HG02938 (cell line): ENCODE results near the gene GOLT1A.

ENCODE experiments used
- ATAC-seq: cut with Tn5 transposase; IDR thresholded peaks from one replicate; pipeline ENCODE4 v1.9.1; 2021; ENCODE audit warnings: mild to moderate bottlenecking, moderate library complexity; ENCODE audit not compliant: unreplicated experiment

Gene GOLT1A

GRCh38 chr1:204219971-204220616 is 6.3 kb upstream of the GOLT1A start:
- ATAC-seq = no peak

- ATAC-seq = no peak
Observed at GRCh38 chr1:204218552-204218951, 4.8 kb upstream of the GOLT1A start.

- ATAC-seq = no peak
Observed at GRCh38 chr1:204217648-204218000, 3.8 kb upstream of the GOLT1A start.

- ATAC-seq = no peak
Observed at GRCh38 chr1:204216880-204217647, 3.3 kb upstream of the GOLT1A start.

DNA sequence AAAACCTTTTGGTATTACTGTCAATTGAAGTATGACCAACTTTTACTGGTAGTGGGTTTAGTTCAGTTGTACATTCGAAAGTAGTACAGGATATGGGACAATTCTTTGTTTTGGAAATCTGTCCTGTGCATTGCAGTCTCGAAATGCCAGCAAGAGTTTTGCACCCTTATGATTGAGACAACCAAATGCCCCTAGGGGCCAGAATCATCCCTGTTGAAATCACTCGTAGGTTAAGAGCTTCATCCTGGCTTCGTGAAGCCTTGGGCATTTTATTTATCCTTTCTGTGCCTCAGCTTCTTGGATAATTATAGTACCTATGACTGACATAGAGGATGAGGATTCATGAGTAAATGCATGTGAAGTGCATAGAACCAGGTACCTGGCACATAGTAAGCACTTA is 2.4 kb upstream of the GOLT1A start:
- no peak for ATAC-seq

GRCh38 chr1:204212715-204213114 is 1.1 kb downstream of the GOLT1A start:
- ATAC-seq = no peak

GRCh38 chr1:204211046-204211445 is 2.7 kb downstream of the GOLT1A start:
- ATAC-seq = no peak

DNA sequence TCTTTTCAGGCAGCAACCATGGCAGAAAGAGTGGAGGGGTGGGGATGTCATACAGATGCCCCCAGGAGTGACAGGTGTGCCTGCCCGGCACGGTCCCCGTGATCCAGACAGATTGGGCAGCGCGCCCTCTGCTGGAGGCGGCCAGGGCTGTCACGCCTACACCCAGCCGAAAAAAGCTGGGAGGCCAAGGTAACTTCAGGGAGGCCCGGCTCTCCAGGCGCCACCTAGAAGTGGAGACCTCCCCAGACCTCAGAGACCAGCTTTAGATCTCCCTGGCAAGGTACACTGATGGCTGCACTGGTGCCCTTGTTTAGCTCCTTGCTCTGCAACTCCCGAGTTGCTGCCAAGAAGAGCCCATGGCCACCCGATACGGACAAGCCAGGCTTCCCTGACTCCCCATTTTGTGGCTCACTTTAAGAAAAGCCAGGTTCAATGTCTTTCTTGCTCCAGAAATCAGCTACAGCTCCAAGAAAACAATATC is 6.6 kb downstream of the GOLT1A start:
- no peak for ATAC-seq

- no peak for ATAC-seq
Observed at GRCh38 chr1:204206121-204206520, 7.7 kb downstream of the GOLT1A start.

DNA sequence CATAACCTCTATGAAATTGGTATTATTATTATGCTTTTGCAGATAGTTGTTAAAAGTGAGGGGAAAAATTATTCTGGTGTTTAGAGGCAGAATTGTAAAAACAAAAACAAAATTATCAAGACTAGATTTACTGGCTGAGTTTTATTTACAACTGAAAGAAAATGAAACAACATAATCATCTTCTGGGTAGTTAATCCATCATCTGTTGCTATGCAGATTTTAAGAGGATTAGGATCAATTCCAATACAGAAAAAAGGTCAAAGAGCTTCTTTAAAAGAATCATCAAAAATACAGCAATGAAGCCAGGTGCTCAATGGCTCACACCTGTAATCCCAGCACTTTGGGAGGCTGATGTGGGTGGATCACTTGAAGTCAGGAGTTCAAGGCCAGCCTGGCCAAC is 8.3 kb downstream of the GOLT1A start:
- no peak for ATAC-seq

DNA sequence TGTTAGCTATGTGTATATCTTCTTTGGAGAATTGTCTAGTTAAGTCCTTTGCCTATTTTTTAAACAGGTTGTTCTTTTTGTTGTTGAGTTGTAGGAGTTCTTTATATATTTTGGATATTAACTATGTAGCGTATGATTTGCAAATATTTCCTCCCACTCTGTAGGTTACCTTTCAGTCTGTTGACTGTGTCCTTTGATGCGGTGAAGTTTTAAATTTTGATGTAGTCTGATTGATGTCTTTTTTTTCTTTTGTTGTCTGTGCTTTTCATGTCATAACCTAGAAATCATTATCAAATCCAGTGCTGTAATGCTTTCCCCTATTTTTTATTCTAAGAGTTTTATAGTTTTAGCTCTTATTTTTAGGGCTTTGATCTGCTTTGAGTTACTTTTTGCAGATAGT is 8.8 kb downstream of the GOLT1A start:
- ATAC-seq = no peak

GRCh38 chr1:204203206-204203767 is 10.5 kb downstream of the GOLT1A start:
- ATAC-seq = no peak

DNA sequence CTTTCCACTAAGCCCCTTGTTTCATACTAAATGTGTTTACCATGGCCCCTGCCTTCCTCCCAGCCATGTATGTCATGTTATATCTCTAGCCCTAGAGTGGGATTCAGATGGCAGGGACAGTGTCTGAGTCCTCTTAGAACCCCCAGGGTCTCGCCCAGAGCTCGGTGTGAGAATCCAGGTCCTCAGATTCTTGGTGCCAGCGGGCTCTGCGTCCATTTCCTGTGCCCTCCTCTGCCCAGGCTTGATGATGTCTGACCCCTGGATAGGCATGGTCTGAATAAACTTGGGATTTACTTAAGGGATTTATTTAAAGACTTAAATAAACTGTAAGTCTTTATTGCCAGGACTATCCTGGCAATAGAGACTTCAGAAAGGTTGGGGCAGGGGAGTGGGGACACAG is 11.3 kb downstream of the GOLT1A start:
- ATAC-seq = no peak

DNA sequence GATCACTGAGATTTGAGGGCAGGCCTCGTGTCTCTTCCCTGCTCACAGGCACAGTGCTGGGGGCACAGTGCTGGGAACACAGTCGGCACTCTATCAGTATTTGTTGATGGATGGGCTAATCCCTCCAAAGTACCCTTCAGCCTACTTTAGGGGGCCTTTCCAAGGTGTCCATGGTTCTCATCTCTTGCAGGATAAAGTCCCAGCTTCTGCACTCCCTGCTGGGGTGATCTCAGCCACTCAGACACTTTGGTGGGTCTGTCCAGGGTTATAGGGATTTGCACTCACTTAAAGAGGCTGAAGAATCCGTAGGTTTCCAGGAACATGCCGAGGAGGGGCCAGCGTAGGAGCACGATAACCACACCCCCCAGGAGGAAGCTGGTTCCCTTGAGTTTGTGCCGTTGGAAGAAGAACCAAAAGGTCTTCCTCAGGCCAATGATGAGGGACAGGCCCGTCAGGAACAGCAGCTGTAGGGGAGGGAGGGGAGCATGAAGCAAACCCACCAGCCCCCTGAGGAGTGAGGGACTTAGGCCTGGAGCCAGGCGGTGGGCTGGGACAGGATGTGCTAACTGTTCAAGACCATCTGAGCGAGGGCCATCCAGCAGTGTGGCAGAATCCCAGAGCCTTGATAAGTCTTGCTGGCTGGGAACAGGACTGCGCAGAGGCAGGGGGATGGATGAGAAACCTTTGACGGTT is 12.3 kb downstream of the GOLT1A start:
- ATAC-seq = no peak

- no peak for ATAC-seq
Observed at GRCh38 chr1:204199579-204199978, 14.2 kb downstream of the GOLT1A start.

GRCh38 chr1:204198348-204199340 is 15.1 kb downstream of the GOLT1A start:
- ATAC-seq = no peak

- ATAC-seq = no peak
Observed at GRCh38 chr1:204197068-204197467, 16.7 kb downstream of the GOLT1A start.

DNA sequence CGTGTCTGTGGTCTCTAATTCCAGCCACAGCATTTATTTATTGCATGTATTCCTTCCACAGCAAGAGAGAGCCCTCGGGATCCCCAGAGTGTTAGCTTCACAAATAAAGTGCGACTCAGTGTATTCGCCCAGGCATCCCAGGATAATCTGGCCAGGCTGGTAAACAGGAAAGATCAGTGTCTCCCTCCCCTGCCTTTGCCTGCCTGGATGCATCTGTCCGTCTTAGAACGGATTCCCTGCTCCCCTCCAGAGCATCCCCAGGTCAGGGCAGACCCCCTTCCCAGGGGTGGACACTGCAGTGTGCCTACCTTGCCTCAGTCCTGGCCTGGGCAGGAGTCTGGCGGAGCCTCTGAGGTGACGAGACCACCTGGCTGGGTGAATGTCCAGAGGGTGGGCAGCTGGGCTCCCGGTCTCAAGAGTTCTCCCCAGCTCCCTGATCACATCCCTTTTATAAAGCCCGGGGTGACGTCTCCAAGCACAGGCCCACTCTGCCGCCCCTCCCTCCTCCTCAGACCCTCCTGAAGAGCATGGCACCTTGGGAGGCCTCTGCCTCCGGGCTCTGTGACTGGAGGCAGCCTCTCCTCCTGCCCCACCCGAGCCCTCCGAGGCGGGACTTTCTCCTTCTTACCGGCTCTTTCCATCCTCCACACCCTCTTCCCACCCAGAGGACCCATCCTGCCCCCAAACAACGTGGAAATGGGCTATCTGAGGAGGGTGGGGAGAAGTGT is 17.6 kb downstream of the GOLT1A start, which contains the start of gene KISS1:
TSS of gene KISS1 (minus strand) at position 424 of the 728 bp plus-strand sequence. CDS start 3,615 bp downstream, outside the sequence.
- ATAC-seq = no peak

- ATAC-seq = no peak
Observed at GRCh38 chr1:204194771-204195170, 19.0 kb downstream of the GOLT1A start.

DNA sequence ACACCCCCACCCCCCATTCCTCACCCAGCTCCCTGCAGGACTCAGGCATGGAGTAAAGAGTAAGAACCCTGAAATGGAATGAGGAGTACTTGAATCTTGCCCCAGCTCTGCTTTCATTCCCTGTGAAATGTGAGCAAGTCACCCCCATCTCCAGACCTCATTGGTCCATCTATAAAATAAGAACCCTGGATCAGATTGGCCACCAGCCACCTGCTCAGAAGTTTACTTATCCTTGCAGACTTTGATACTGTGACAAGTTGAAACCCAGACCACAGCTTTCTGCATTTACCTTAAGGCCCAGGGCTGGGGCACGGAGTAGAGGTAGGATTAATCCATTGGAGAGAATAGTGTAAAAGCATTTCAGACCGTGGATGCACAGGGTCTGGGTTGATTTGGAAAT is 19.7 kb downstream of the GOLT1A start:
- no peak for ATAC-seq
